Inflammatory macrophage (primary cell): ENCODE results near the gene C5orf46.
A peak's percentile ranks its signal among the peaks of the same experiment; 100 is the strongest.
"Not testable (repeated sequence)": the region's sequence is repeated elsewhere in the genome, so short reads cannot be mapped to it uniquely, and the experiment has no call there.

Source experiments
- DNase-seq, 2 donors: peaks; one replicate each; pipeline ENCODE4 v3.0.0-alpha.2; 2020 to 2022

Gene C5orf46

GRCh38 chr5:147893820-147894219 is 12.5 kb downstream of the C5orf46 start:
- no peak for DNase-seq

- no peak for DNase-seq
Measured at GRCh38 chr5:147892696-147893296, 13.5 kb downstream of the C5orf46 start.

GRCh38 chr5:147887930-147888329 is 18.4 kb downstream of the C5orf46 start:
- DNase-seq = peak in 1 of 2 donors; percentile 28

DNA sequence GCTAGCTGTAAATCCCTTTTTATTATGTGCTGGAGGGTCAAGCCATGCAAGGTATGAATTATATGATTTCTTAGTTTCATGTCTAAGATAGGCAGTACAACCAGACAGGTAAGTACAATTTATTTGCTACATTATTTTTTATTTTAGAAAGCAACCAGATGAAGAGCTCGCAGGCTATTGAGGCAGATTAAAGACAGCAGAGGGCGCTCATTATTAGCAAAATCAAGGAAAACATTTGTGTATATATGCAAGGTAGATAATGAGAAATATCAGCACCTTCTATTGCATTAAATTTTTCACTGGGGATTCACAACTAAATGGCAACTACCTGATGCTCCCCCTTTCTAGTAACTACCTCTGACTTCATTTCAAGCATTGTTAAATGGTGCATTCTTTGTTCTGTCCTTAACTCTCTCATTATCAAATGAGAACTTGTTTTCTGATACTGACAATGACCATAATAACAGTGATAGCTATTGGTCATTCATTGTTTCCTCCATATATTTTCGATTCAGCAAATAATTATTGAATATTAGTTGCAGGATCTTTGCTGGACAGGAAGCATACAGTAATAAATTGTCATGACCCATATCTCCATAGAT is 19.2 kb downstream of the C5orf46 start:
- DNase-seq = peak; percentile 43 to 47

DNA sequence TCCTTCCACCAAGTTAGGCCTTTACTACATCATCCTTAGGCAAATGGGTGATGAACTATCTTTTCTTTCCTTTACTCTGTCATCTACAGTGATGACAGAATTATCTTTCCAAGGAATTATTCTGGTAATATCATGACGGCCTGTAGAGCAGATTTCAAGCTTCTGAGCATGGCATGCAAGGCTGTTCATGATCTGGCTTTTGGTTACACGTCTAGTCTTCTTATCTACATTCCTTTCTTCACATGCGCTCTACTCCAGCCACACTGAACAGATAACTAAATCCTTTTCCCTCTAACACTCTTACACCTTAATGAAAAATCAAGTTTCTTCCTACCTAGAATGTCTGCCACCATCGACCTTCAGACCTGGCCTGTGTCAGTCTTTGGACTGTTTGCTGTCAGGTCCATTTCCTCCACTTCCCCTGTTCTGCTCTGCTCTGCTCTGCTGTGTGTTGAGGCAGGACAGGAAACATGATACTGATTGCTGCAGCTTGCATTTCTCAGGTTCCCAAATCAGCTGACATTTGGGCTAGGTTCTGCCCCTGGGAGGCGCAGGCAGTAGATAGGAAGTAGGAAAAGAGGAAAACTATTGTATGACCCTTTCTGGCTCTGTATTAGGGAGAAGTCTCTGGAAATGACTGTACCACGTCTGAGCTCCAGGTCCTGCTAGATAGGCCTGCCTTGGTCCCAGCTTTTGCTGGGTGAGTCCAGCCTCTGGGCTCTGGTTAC is 23.6 kb downstream of the C5orf46 start:
- DNase-seq = peak in 1 of 2 donors; percentile 22

DNA sequence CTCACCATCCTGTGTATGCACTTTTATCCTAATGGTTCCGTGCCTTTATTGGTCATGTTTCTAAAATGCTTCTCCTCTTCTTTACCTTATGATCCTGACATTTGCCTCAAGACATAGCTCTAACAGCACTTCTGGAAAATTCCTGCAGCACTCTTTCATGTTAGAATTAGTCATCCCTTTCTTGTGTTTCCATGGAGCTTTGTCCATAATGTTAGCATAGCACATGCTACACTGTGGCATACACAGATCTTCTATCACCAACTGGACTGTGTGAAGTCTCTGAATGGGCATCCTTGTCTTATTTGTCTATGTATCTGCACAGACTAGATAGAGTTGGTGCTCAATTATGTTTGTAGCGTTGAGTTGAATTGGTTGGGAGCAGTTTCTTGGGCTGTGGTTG is 25.9 kb downstream of the C5orf46 start:
- DNase-seq = no peak

- no peak for DNase-seq
Measured at GRCh38 chr5:147879784-147880183, 26.6 kb downstream of the C5orf46 start.

DNA sequence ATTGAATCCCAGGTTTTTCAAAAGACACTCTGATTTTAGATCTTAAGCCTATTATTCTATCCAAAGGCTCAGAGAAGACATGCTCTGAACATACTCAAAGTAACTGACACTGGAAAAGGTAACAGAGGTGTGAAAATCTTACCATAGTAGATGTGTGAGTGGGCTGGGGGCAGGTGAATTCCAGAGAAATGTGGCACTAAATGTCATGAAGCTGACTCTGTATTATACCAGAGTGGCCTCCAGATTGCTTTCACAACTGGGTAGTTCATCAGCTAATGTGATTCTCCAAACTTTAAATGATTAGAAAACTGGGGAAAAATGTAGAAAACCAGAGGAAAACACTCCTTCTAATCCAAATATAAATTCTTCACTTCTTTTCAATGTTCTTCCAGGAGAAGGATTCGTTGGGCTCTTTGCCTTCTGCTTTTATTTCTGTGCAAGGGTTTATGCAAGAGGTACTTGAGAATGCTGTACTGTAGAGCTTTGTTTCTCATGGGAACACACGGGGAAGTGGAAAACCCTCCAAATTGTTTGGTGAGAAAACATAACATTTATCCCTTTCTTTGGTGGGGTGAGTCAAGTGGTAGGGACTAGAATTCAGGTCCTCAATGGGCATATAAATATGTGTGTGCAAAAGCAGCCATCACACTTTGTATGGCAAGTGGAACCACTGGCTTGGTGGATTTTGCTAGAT is 28.1 kb downstream of the C5orf46 start, which contains the start of gene SCGB3A2:
Gene SCGB3A2, plus strand, starts transcription at position 646 of the 694 bp plus-strand sequence. CDS start 93 bp downstream, outside the sequence.
- no peak for DNase-seq

GRCh38 chr5:147876626-147877025 is 29.7 kb downstream of the C5orf46 start:
- DNase-seq = no peak

- DNase-seq = no peak
Measured at GRCh38 chr5:147876141-147876540, 30.2 kb downstream of the C5orf46 start.

- DNase-seq = no peak
Measured at GRCh38 chr5:147874910-147875367, 31.4 kb downstream of the C5orf46 start.

DNA sequence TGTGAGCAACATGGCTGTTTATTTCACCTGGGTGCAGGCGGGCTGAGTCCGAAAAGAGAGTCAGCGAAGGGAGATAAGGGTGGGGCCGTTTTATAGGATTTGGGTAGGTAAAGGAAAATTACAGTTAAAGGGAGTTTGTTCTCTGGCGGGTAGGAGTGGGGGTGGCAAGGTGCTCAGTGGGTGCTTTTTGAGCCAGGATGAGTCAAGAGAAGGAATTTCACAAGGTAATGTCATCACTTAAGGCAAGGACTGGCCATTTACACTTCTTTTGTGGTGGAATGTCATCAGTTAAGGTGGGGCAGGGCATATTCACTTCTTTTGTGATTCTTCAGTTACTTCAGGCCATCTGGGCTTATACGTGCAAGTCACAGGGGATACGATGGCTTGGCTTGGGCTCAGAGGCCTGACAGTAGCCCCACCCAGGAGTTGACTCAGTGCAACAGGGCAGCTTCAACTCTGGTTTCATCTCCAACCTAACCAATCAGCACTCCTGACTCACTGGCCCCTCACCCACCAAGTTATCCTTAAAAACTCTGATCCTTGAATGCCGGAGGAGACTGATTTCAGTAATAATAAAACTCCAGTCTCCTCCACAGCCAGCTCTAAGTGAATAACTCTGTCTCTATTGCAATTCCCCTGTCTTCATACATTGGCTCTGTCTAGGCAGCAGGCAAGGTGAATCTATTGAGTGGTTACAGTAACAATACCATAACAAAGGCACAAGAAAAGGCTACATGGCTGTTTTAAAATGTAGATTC is 32.0 kb downstream of the C5orf46 start:
- not testable (repeated sequence) for DNase-seq

DNA sequence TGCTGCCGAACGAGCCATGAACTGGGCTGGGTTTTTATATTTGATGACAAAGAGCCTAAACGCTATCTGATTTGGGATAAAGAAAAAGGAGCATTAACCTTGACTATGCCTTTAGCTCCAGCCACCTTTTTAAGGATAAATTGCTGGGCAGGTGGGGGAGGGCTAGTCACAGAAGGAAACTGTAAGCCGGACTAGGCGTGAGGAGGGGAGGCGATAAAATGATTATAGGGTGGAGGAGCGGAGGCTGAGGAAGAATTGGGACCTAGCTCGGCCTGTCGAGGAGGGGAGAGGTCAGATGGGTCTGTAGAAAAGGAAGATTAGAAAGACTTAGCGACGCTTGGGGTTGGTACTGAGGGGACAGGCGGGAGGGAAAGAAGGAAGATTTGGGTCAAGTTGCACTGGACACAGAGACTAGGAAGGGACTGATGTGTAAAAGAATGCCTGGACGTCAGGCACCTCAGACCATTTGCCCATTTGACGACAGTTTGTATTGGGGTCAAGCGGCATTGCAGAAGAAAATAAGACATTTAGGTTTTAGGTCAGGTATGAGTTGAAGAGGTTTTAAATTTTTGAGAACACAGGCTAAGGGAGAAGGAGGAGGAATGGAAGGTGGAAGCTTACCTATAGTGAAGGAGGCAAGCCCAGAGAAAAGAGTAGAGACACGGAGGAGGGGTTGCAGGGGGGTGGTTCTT is 33.4 kb downstream of the C5orf46 start:
- not testable (repeated sequence) for DNase-seq

DNA sequence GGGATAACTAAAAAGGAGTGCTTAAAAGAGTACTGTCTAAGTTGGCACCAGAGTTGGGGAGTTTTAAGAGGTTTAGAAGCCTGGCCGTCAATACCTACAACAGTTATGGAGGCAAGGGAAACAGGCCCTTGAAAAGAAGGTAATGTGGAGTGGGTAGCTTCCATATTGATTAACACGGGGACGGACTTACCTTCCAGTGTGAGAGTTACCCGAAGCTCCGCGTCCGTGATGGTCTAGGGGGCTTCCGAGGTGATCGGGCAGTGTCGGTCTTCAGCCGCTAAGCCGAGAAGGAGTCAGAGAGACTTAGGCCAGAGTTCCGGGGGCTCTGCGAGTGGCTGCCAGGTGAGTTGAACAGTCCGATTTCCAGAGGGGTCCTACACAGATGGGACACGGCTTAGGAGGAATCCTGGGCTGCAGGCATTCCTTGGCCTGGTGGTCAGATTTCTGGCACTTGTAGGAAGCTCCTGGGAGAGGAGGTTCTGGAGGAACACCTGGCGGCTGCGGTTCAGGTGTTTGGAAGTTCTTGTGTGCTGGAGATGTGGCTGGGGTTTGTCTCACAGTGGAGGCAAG is 34.3 kb downstream of the C5orf46 start:
- DNase-seq = not testable (repeated sequence)

GRCh38 chr5:147869892-147870291 is 36.4 kb downstream of the C5orf46 start:
- not testable (repeated sequence) for DNase-seq

GRCh38 chr5:147869112-147869511 is 37.2 kb downstream of the C5orf46 start:
- DNase-seq = no peak

- DNase-seq = peak in 1 of 2 donors; percentile 7
Measured at GRCh38 chr5:147863454-147864158, 42.7 kb downstream of the C5orf46 start.

DNA sequence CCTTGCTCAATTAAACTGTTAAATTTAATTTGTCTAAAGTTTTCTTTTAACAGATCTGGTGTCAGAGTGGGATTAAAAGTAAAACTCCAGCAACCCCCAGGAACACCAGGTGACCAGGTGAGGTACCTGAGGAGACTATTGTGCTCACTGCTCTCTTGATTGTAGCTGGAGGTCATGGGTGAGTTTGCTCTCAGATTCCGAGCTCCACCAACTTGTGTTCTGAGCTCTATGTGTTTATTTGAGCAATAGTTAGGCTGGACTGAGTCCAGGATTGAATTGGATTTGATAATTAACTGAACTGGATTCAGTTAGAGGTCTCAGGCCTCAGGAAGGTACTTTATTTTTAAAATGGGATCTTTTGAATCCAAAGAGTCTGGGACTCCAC is 45.7 kb downstream of the C5orf46 start:
- no peak for DNase-seq

DNA sequence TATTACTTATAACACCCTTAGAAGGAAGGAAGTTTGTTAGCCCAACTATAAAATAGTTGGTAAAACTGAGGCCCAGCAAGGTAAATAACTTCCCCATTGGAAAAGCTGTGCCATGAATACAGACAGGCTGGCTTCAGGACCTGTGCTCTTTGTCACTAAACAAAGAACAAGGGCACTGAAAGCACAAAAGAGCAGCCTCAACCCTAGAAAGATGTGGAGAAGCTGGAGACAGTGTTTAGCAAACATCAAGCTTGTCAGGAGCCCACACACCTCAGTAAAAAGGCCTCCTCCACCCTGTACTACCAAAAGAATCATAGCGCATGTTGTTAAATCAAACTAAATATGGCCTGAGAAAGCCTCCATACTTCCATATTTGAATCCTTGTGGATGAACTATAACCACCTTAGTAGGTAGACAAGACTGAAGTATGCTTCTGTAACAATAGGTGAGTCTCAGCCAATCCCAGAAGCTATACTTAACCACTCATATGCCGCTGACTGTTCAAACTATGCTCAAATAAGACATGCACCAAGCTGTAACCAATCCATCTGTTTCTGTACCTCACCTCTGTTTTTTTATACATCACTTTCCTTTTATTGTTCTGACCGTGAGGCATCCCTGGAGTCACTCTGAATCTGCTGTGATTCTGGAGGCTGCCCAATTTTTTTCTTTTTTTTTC is 46.2 kb downstream of the C5orf46 start:
- DNase-seq = no peak

DNA sequence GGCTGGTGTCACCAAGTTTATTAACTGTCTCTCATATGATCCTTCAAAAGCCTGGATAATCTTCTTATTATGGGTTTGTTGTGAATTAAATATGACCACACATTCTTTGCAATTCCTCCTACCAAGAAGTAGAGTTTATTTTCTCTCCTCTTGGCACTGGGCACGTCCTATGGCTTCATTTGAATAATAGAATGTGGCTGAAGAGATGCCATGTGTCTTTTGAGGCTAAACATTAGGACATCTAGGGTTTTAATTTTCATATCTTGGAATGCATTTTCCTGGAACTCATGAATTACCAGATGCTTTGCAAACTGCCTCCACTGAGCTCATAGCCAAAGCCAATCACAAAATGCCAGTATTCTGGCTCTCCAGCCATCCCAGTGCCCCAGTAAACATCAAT is 47.8 kb downstream of the C5orf46 start:
- DNase-seq = no peak
